Body of pancreas (tissue), 4 donors: ENCODE results near the gene POLR1A.

Experiments used
- CTCF ChIP-seq, 7 experiments: fragments of 450-650 bp in 4 of 7; fragments of 200-600 bp in 3 of 7; sonication (generic) in 3 of 7; IDR thresholded peaks; one replicate each; pipeline ENCODE4 v1.5.1; 2016 to 2019; ENCODE audit warnings: antibody characterized with exemption in 7 of 7
- POLR2A ChIP-seq, 3 donors: fragments of 450-650 bp; IDR thresholded peaks; one replicate each; pipeline ENCODE4 v1.6.1; 2016; ENCODE audit warnings: antibody characterized with exemption in 3 of 3, mild to moderate bottlenecking in 2 of 3

- TF ChIP-seq CTCF (IDR thresholded peaks at IDR 0.05): no peak
- TF ChIP-seq POLR2A (IDR thresholded peaks at IDR 0.05): no peak
Observed at GRCh38 chr2:86102157-86102556, 3.5 kb downstream of the POLR1A start.
